HepG2 (cell line): ENCODE measurements around the gene PSD4. TPM values are rescaled to one million over a fixed set of nuclear protein-coding genes. Genes with fewer than 3 reads are reported as not detected.

Experiments used
- JARID2 ChIP-seq: sonication (generic); formaldehyde crosslinking; IDR thresholded peaks from 2 replicates; pipeline ENCODE4 v1.8.1; 2023; ENCODE audit warnings: missing genetic modification reagents, inconsistent platforms; ENCODE audit not compliant: insufficient replicate concordance
- MEF2D ChIP-seq: sonication (generic); formaldehyde crosslinking; IDR thresholded peaks from 2 replicates; pipeline ENCODE4 v1.5.1; 2020; ENCODE audit warnings: mild to moderate bottlenecking, missing genetic modification reagents
- NR3C1 ChIP-seq: sonication (generic); formaldehyde crosslinking; IDR thresholded peaks from 2 replicates; pipeline ENCODE4 v1.4.0; 2020; ENCODE audit warnings: missing genetic modification reagents
- PHF5A ChIP-seq: IDR thresholded peaks from one replicate; pipeline ENCODE4 v1.6.1; 2018; ENCODE audit warnings: low read depth, missing genetic modification reagents; ENCODE audit not compliant: unreplicated experiment
- RAD21 ChIP-seq: fragments of 450-650 bp; formaldehyde crosslinking; IDR thresholded peaks from 2 replicates; pipeline ENCODE4 v1.5.0; 2020; ENCODE audit warnings: mild to moderate bottlenecking
- ZNF160 ChIP-seq: sonication (generic); formaldehyde crosslinking; IDR thresholded peaks from 2 replicates; pipeline ENCODE4 v1.8.0; 2022; ENCODE audit warnings: mild to moderate bottlenecking, inconsistent platforms, missing genetic modification reagents
- ZNF75D ChIP-seq: sonication (generic); formaldehyde crosslinking; IDR thresholded peaks from 2 replicates; pipeline ENCODE4 v1.8.1; 2023; ENCODE audit warnings: missing genetic modification reagents, mild to moderate bottlenecking, borderline replicate concordance
- ZSCAN22 ChIP-seq: sonication (generic); formaldehyde crosslinking; IDR thresholded peaks from 2 replicates; pipeline ENCODE4 v1.4.0; 2020; ENCODE audit warnings: mild to moderate bottlenecking, missing genetic modification reagents
- polyA plus RNA-seq, 8 experiments: library from polyadenylated mRNA; depleted of rRNA in 3 of 8; stranded (reverse) in 7 of 8; unstranded in 1 of 8; fragments of >200 nt; fragmentation: Illumina TruSeq in 4 of 8; extraction: Trizol in 4 of 8; gene quantifications; 2 replicates each; pipeline versions ENCODE4 v1.2.1 to v1.2.3, GENCODE V29; 2011 to 2016; ENCODE audit warnings: low read depth in 4 of 8, missing spikeins in 1 of 8, mixed read lengths in 1 of 8; ENCODE audit not compliant: insufficient read depth in 1 of 8
- total RNA-seq, 5 experiments: library from RNA; depleted of rRNA; stranded (reverse); fragments of >200 nt; fragmentation: Illumina TruSeq; extraction: Trizol; gene quantifications; 2 replicates each; pipeline ENCODE4 v1.2.3, GENCODE V29; 2016; ENCODE audit warnings: low read depth in 1 of 5
- TF ChIP-seq, protein P1 (sequence below): sonication (generic); formaldehyde crosslinking; IDR thresholded peaks from 2 replicates; pipeline ENCODE4 v1.4.0; 2020; ENCODE audit warnings: low read depth, mild to moderate bottlenecking, missing genetic modification reagents
- TF ChIP-seq, protein P2 (sequence below): sonication (generic); formaldehyde crosslinking; IDR thresholded peaks from 2 replicates; pipeline ENCODE4 v1.5.0; 2020; ENCODE audit warnings: missing genetic modification reagents
- TF ChIP-seq, protein P3 (sequence below), 2 experiments: sonication (generic) in 1 of 2; formaldehyde crosslinking in 1 of 2; IDR thresholded peaks; 2 replicates each; pipeline versions ENCODE4 v1.4.0 to v1.6.1; 2018 to 2020; ENCODE audit warnings: missing genetic modification reagents in 2 of 2, borderline replicate concordance in 1 of 2, low read depth in 1 of 2, mild to moderate bottlenecking in 1 of 2, missing biosample characterization in 1 of 2
- TF ChIP-seq, protein P4 (sequence below): sonication (generic); formaldehyde crosslinking; IDR thresholded peaks from 2 replicates; pipeline ENCODE4 v1.5.1; 2020; ENCODE audit warnings: missing genetic modification reagents, mild to moderate bottlenecking, borderline replicate concordance
- TF ChIP-seq, protein P5 (sequence below): sonication (generic); formaldehyde crosslinking; IDR thresholded peaks from 2 replicates; pipeline ENCODE4 v1.5.0; 2020; ENCODE audit warnings: mild to moderate bottlenecking, missing genetic modification reagents, borderline replicate concordance
- TF ChIP-seq, protein P6 (sequence below): sonication (generic); formaldehyde crosslinking; IDR thresholded peaks from 2 replicates; pipeline ENCODE4 v1.8.0; 2022; ENCODE audit warnings: mild to moderate bottlenecking, missing genetic modification reagents, moderate library complexity

The PSD4 gene
- total and polyA plus RNA-seq, 2 of the 13 experiments (the other 11 are each of a cell fraction or from before 2014, with no cell fraction given), result 5.8 to 9.4 TPM

DNA sequence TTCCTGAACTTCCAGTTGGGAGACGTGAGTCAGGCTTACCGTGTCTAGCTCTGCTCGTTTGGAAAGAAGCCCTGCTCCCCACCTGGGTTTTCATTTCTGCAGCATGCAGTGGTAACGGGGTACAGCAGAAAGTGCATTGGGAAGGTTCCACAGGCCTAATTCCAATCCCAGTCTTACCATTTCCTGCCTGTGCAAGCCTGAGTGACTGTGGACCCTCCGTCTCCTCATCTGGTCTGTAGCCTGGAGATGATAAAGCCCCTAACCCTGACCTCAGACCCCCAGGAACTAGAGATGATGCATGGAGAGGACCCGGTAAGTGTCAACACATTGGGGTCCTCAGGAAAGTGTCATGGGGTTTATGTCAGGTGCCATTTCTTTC is 5.8 kb upstream of the PSD4 start (continued):
- TF ChIP-seq, protein P1, sequence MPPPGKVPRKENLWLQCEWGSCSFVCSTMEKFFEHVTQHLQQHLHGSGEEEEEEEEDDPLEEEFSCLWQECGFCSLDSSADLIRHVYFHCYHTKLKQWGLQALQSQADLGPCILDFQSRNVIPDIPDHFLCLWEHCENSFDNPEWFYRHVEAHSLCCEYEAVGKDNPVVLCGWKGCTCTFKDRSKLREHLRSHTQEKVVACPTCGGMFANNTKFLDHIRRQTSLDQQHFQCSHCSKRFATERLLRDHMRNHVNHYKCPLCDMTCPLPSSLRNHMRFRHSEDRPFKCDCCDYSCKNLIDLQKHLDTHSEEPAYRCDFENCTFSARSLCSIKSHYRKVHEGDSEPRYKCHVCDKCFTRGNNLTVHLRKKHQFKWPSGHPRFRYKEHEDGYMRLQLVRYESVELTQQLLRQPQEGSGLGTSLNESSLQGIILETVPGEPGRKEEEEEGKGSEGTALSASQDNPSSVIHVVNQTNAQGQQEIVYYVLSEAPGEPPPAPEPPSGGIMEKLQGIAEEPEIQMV, result no peak
- TF ChIP-seq, protein P2, sequence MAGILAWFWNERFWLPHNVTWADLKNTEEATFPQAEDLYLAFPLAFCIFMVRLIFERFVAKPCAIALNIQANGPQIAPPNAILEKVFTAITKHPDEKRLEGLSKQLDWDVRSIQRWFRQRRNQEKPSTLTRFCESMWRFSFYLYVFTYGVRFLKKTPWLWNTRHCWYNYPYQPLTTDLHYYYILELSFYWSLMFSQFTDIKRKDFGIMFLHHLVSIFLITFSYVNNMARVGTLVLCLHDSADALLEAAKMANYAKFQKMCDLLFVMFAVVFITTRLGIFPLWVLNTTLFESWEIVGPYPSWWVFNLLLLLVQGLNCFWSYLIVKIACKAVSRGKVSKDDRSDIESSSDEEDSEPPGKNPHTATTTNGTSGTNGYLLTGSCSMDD (CRISPR knock-in tag), result 0 out of 2 replicates have a peak, but pooled peaks have one; percentile 50
- TF ChIP-seq ZSCAN22 (CRISPR knock-in tag) (no peak), RAD21 (CRISPR knock-in tag) (no peak), ZNF75D (no peak), PHF5A (CRISPR knock-in tag) (no peak), MEF2D (no peak), ZNF160 (CRISPR knock-in tag) (0 out of 2 replicates have a peak, but pooled peaks have one; percentile 2), NR3C1 (CRISPR knock-in tag) (no peak), JARID2 (CRISPR knock-in tag) (no peak)
- TF ChIP-seq, protein P3, sequence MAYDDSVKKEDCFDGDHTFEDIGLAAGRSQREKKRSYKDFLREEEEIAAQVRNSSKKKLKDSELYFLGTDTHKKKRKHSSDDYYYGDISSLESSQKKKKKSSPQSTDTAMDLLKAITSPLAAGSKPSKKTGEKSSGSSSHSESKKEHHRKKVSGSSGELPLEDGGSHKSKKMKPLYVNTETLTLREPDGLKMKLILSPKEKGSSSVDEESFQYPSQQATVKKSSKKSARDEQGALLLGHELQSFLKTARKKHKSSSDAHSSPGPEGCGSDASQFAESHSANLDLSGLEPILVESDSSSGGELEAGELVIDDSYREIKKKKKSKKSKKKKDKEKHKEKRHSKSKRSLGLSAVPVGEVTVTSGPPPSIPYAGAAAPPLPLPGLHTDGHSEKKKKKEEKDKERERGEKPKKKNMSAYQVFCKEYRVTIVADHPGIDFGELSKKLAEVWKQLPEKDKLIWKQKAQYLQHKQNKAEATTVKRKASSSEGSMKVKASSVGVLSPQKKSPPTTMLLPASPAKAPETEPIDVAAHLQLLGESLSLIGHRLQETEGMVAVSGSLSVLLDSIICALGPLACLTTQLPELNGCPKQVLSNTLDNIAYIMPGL (CRISPR knock-in tag; IDR thresholded peaks at IDR 0.05; ENCODE audit: borderline replicate concordance in 1 of 2, low read depth in 1 of 2), result no peak
- TF ChIP-seq, protein P4, sequence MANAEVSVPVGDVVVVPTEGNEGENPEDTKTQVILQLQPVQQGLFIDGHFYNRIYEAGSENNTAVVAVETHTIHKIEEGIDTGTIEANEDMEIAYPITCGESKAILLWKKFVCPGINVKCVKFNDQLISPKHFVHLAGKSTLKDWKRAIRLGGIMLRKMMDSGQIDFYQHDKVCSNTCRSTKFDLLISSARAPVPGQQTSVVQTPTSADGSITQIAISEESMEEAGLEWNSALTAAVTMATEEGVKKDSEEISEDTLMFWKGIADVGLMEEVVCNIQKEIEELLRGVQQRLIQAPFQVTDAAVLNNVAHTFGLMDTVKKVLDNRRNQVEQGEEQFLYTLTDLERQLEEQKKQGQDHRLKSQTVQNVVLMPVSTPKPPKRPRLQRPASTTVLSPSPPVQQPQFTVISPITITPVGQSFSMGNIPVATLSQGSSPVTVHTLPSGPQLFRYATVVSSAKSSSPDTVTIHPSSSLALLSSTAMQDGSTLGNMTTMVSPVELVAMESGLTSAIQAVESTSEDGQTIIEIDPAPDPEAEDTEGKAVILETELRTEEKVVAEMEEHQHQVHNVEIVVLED (CRISPR knock-in tag), result no peak
- TF ChIP-seq, protein P5, sequence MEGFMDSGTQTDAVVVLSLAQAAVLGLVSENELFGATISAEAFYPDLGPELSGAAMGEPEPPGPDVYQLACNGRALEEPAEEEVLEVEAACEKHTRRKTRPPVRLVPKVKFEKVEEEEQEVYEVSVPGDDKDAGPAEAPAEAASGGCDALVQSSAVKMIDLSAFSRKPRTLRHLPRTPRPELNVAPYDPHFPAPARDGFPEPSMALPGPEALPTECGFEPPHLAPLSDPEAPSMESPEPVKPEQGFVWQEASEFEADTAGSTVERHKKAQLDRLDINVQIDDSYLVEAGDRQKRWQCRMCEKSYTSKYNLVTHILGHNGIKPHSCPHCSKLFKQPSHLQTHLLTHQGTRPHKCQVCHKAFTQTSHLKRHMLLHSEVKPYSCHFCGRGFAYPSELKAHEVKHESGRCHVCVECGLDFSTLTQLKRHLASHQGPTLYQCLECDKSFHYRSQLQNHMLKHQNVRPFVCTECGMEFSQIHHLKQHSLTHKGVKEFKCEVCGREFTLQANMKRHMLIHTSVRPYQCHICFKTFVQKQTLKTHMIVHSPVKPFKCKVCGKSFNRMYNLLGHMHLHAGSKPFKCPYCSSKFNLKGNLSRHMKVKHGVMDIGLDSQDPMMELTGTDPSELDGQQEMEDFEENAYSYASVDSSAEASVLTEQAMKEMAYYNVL (CRISPR knock-in tag), result no peak
- TF ChIP-seq, protein P6, sequence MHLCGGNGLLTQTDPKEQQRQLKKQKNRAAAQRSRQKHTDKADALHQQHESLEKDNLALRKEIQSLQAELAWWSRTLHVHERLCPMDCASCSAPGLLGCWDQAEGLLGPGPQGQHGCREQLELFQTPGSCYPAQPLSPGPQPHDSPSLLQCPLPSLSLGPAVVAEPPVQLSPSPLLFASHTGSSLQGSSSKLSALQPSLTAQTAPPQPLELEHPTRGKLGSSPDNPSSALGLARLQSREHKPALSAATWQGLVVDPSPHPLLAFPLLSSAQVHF, result 0 out of 2 replicates have a peak, but pooled peaks have one; percentile 3
